Tibial nerve (tissue), 4 donors: Measurements from ENCODE around the gene DENND1A. TPM values are rescaled to one million over a fixed set of nuclear protein-coding genes. Genes with fewer than 3 reads are reported as not detected.

Experiments
- DNase-seq, 2 donors: peaks; one replicate each; pipeline ENCODE4 v3.0.0-alpha.2; 2019; ENCODE audit warnings: low spot score in 2 of 2
- H3K27ac ChIP-seq, 4 donors: fragments of 200-600 bp; sonication (generic) in 3 of 4; one replicate each; pipeline ENCODE4 v1.5.1; 2017 to 2019; ENCODE audit warnings: mild to moderate bottlenecking in 1 of 4
- H3K27me3 ChIP-seq, 2 donors: fragments of 200-600 bp; sonication (generic) in 1 of 2; one replicate each; pipeline versions ENCODE4 v1.5.1 to v1.6.0; 2017 to 2019
- H3K36me3 ChIP-seq, 3 donors: fragments of 200-600 bp; sonication (generic); one replicate each; pipeline ENCODE4 v1.5.1; 2018 to 2019
- H3K4me1 ChIP-seq, 4 donors: fragments of 200-600 bp; sonication (generic) in 3 of 4; one replicate each; pipeline ENCODE4 v1.5.1; 2017 to 2019
- H3K4me3 ChIP-seq, 4 donors: fragments of 200-600 bp; sonication (generic) in 3 of 4; one replicate each; pipeline ENCODE4 v1.5.1; 2017 to 2019; ENCODE audit warnings: mild to moderate bottlenecking in 1 of 4, moderate library complexity in 1 of 4
- H3K9me3 ChIP-seq, 4 donors: fragments of 200-600 bp; sonication (generic) in 3 of 4; one replicate each; pipeline ENCODE4 v1.5.1; 2017 to 2019
- EP300 ChIP-seq, 2 donors: sonication (generic); formaldehyde crosslinking; IDR thresholded peaks; one replicate each; pipeline ENCODE4 v1.6.1; 2017; ENCODE audit warnings: antibody characterized with exemption in 2 of 2, mild to moderate bottlenecking in 1 of 2
- POLR2A ChIP-seq, 2 donors: fragments of 450-650 bp; IDR thresholded peaks; one replicate each; pipeline ENCODE4 v1.6.1; 2017; ENCODE audit warnings: antibody characterized with exemption in 2 of 2, mild to moderate bottlenecking in 2 of 2, moderate library complexity in 2 of 2
- WGBS, 2 donors: methylation state at CpG; one replicate each; pipeline ENCODE4 v1.1.5; 2018; 5-methylcytosine and 5-hydroxymethylcytosine counted together
- total RNA-seq, 4 donors: library from RNA; depleted of rRNA; stranded (reverse); fragments of >200 nt; gene quantifications; one replicate each; pipeline ENCODE4 v1.1.0, GENCODE V29; 2016
- TF ChIP-seq, protein P1 (sequence below), 5 experiments: fragments of 200-600 bp in 3 of 5; fragments of 450-650 bp in 2 of 5; sonication (generic) in 3 of 5; IDR thresholded peaks; one replicate each; pipeline ENCODE4 v1.5.1; 2016 to 2019; ENCODE audit warnings: antibody characterized with exemption in 5 of 5, mild to moderate bottlenecking in 3 of 5, moderate library complexity in 2 of 5

Gene DENND1A
- total RNA-seq, 4 donors from 2014 or later: 17.5 to 34.8 (median 20.1) TPM

- no peak overlapping the region for H3K4me3 ChIP-seq
- no peak for DNase-seq
- H3K27ac ChIP-seq: no peak overlapping the region
- peaks cover 0 to 27% (median 0%) of the 10 kb centered on the region in 3 donors for H3K36me3 ChIP-seq
- TF ChIP-seq, protein P1, sequence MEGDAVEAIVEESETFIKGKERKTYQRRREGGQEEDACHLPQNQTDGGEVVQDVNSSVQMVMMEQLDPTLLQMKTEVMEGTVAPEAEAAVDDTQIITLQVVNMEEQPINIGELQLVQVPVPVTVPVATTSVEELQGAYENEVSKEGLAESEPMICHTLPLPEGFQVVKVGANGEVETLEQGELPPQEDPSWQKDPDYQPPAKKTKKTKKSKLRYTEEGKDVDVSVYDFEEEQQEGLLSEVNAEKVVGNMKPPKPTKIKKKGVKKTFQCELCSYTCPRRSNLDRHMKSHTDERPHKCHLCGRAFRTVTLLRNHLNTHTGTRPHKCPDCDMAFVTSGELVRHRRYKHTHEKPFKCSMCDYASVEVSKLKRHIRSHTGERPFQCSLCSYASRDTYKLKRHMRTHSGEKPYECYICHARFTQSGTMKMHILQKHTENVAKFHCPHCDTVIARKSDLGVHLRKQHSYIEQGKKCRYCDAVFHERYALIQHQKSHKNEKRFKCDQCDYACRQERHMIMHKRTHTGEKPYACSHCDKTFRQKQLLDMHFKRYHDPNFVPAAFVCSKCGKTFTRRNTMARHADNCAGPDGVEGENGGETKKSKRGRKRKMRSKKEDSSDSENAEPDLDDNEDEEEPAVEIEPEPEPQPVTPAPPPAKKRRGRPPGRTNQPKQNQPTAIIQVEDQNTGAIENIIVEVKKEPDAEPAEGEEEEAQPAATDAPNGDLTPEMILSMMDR (IDR thresholded peaks at IDR 0.05): no peak
- no peak for TF ChIP-seq POLR2A (IDR thresholded peaks at IDR 0.05)
- no peak for TF ChIP-seq EP300 (IDR thresholded peaks at IDR 0.05)
- WGBS, 2 donors: 91 to 93% methylated on average over 28 of the region's 28 CpGs
- H3K4me1 ChIP-seq: no peaks in the 10 kb centered on the region
- H3K9me3 ChIP-seq: no peaks in the 10 kb centered on the region
- no peaks in the 10 kb centered on the region for H3K27me3 ChIP-seq
These were observed 538.0 kb downstream of the DENND1A start for GRCh38 chr9:123391946-123392345.

DNA sequence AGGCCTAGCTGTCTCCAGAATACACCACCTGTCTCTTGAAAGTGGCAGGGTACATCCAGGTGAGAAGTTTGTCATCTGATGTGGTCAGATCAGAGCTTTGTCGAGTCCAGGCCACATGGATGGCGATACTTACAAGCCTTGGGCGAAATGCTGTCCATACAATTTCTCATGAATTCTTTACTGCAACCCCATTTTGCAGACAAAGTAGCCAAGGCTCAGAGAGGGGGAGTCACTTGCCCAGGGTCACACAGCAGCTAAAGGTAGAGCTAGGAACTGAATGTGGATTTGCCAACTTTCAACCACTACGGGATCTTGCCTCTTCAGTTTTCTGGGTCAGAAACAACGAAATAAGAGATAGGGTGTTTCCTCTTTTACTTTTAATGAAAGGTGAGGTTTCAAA is 538.7 kb downstream of the DENND1A start:
- no peak for TF ChIP-seq POLR2A (IDR thresholded peaks at IDR 0.05)
- TF ChIP-seq, protein P1 (IDR thresholded peaks at IDR 0.05): no peak
- TF ChIP-seq EP300 (IDR thresholded peaks at IDR 0.05): no peak
- DNase-seq: no peak
- H3K27me3 ChIP-seq: no peaks in the 10 kb centered on the region
- H3K27ac ChIP-seq: no peak overlapping the region
- H3K9me3 ChIP-seq: no peaks in the 10 kb centered on the region
- H3K4me1 ChIP-seq: no peaks in the 10 kb centered on the region
- peaks cover 0 to 26% (median 0%) of the 10 kb centered on the region in 3 donors for H3K36me3 ChIP-seq
- WGBS, 2 donors: 94 to 97% methylated on average over 5 of the region's 5 CpGs
- H3K4me3 ChIP-seq: no peak overlapping the region

- H3K9me3 ChIP-seq: no peaks in the 10 kb centered on the region
These were observed 539.4 kb downstream of the DENND1A start for GRCh38 chr9:123390337-123391135.

GRCh38 chr9:123389698-123390097 is 540.2 kb downstream of the DENND1A start:
- Histone ChIP-seq H3K27ac (no peak overlapping the region), H3K4me1 (no peaks in the 10 kb centered on the region), H3K27me3 (no peaks in the 10 kb centered on the region), H3K4me3 (no peak overlapping the region), H3K9me3 (no peaks in the 10 kb centered on the region), H3K36me3 (peaks cover 0 to 13% (median 0%) of the 10 kb centered on the region in 3 donors)
- TF ChIP-seq, protein P1 (IDR thresholded peaks at IDR 0.05): no peak
- TF ChIP-seq EP300 (IDR thresholded peaks at IDR 0.05) (no peak), POLR2A (IDR thresholded peaks at IDR 0.05) (no peak)
- no peak for DNase-seq
- 63 to 75% methylated on average over 12 of the region's 12 CpGs for WGBS, 2 donors

More at GRCh38 chr9:123390337-123391135, 539.4 kb downstream of the DENND1A start:
- peaks cover 0 to 20% (median 0%) of the 10 kb centered on the region in 3 donors for H3K36me3 ChIP-seq
- no peaks in the 10 kb centered on the region for H3K27me3 ChIP-seq
- DNase-seq: no peak
- TF ChIP-seq, protein P1 (IDR thresholded peaks at IDR 0.05): no peak
- TF ChIP-seq EP300 (IDR thresholded peaks at IDR 0.05): no peak
- no peak for TF ChIP-seq POLR2A (IDR thresholded peaks at IDR 0.05)
- H3K27ac ChIP-seq: no peak overlapping the region
- no peaks in the 10 kb centered on the region for H3K4me1 ChIP-seq
- WGBS, 2 donors: 82 to 91% methylated on average over 20 to 21 of the region's 23 CpGs
- no peak overlapping the region for H3K4me3 ChIP-seq

- WGBS, 2 donors: 62 to 63% methylated on average over 10 of the region's 10 CpGs
- TF ChIP-seq POLR2A (IDR thresholded peaks at IDR 0.05) (no peak), EP300 (IDR thresholded peaks at IDR 0.05) (no peak)
- TF ChIP-seq, protein P1 (IDR thresholded peaks at IDR 0.05): no peak
- H3K27ac ChIP-seq: no peak overlapping the region
- H3K4me3 ChIP-seq: no peak overlapping the region
- H3K27me3 ChIP-seq: no peaks in the 10 kb centered on the region
- no peaks in the 10 kb centered on the region for H3K4me1 ChIP-seq
- DNase-seq: no peak
- peaks cover 0 to 11% (median 0%) of the 10 kb centered on the region in 3 donors for H3K36me3 ChIP-seq
- H3K9me3 ChIP-seq: no peaks in the 10 kb centered on the region
These were observed 540.9 kb downstream of the DENND1A start for GRCh38 chr9:123389070-123389469.
